ENCODE results near the gene HOXA6. TPM values are rescaled to one million over a fixed set of nuclear protein-coding genes. Genes with fewer than 3 reads are reported as not detected.

HOXA6 gene
- total RNA-seq, 4 donors from 2014 or later = 1.1 to 1.6 TPM; not detected in 2

- Histone ChIP-seq H3K27me3 (peaks cover 11% of the 10 kb centered on the region), H3K4me1 (peaks cover 0 to 4% of the 10 kb centered on the region in 2 donors), H3K27ac (peak overlapping the region in 1 of 3 donors; percentile 53), H3K9me3 (no peaks in the 10 kb centered on the region), H3K36me3 (no peaks in the 10 kb centered on the region), H3K4me3 (replicated peaks in 1 of 3) (no peak overlapping the region)
- no peak for DNase-seq
- TF ChIP-seq POLR2A (IDR thresholded peaks at IDR 0.05) (no peak), CTCF (IDR thresholded peaks at IDR 0.05) (no peak)
- 29 to 33% methylated on average over 7 of the region's 7 CpGs for WGBS, 2 donors
- intact Hi-C loops (cut with DNase I) = no loop called here
These were observed 25.9 kb downstream of the HOXA6 start for GRCh38 chr7:27121684-27122076.

- Histone ChIP-seq H3K27me3 (peaks cover 25% of the 10 kb centered on the region), H3K36me3 (no peaks in the 10 kb centered on the region), H3K27ac (no peak overlapping the region), H3K4me3 (replicated peaks in 1 of 3) (no peak overlapping the region), H3K4me1 (peaks cover 0 to 4% of the 10 kb centered on the region in 2 donors), H3K9me3 (no peaks in the 10 kb centered on the region)
- intact Hi-C loops (cut with DNase I) = no loop called here
- TF ChIP-seq CTCF (IDR thresholded peaks at IDR 0.05) (no peak), POLR2A (IDR thresholded peaks at IDR 0.05) (no peak)
- WGBS, 2 donors = 38 to 40% methylated on average over 1 of the region's 1 CpG
- no peak for DNase-seq
These were observed 28.1 kb downstream of the HOXA6 start for GRCh38 chr7:27119412-27119911.

- H3K27ac ChIP-seq = peak overlapping the region in 1 of 3 donors; percentile 80
- H3K27me3 ChIP-seq = peaks cover 32% of the 10 kb centered on the region
- H3K4me1 ChIP-seq = peaks cover 0 to 4% of the 10 kb centered on the region in 2 donors
- no peak overlapping the region for H3K4me3 ChIP-seq (replicated peaks in 1 of 3)
- TF ChIP-seq POLR2A (IDR thresholded peaks at IDR 0.05) (no peak), CTCF (IDR thresholded peaks at IDR 0.05) (no peak)
- intact Hi-C loops (cut with DNase I) = no loop called here
- no peak for DNase-seq
- 23 to 31% methylated on average over 3 of the region's 3 CpGs for WGBS, 2 donors
- H3K9me3 ChIP-seq = no peaks in the 10 kb centered on the region
- H3K36me3 ChIP-seq = no peaks in the 10 kb centered on the region
These were observed 29.0 kb downstream of the HOXA6 start for GRCh38 chr7:27118580-27118979.

GRCh38 chr7:27117887-27118491 is 29.6 kb downstream of the HOXA6 start:
- no peak for DNase-seq

More at GRCh38 chr7:27117887-27118491, 29.6 kb downstream of the HOXA6 start:
- H3K4me1 ChIP-seq = peaks cover 0 to 4% of the 10 kb centered on the region in 2 donors
- intact Hi-C loops (cut with DNase I) = no loop called here
- H3K9me3 ChIP-seq = no peaks in the 10 kb centered on the region
- H3K27me3 ChIP-seq = peaks cover 36% of the 10 kb centered on the region
- no peaks in the 10 kb centered on the region for H3K36me3 ChIP-seq
- peak overlapping the region in 1 of 3 donors; percentile 8 for H3K4me3 ChIP-seq (replicated peaks in 1 of 3)
- H3K27ac ChIP-seq = peak overlapping the region; percentile 23 to 80 (median 52)
- 8 to 16% methylated on average over 19 of the region's 19 CpGs for WGBS, 2 donors
- no peak for TF ChIP-seq POLR2A (IDR thresholded peaks at IDR 0.05)
- TF ChIP-seq CTCF (IDR thresholded peaks at IDR 0.05) = no peak
